Vagina (tissue), 2 donors: ENCODE results near the gene CCDC127.
"Not testable (repeated sequence)": the region's sequence is repeated elsewhere in the genome, so short reads cannot be mapped to it uniquely, and the experiment has no call there.

Experiments used
- CTCF ChIP-seq, 3 experiments: fragments of 450-650 bp in 2 of 3; fragments of 200-600 bp in 1 of 3; sonication (generic) in 1 of 3; IDR thresholded peaks; one replicate each; pipeline ENCODE4 v1.5.1; 2017 to 2019; ENCODE audit warnings: antibody characterized with exemption in 3 of 3, mild to moderate bottlenecking in 2 of 3, moderate library complexity in 2 of 3
- POLR2A ChIP-seq, 2 donors: fragments of 450-650 bp; IDR thresholded peaks; one replicate each; pipeline ENCODE4 v1.6.1; 2017; ENCODE audit warnings: antibody characterized with exemption in 2 of 2, mild to moderate bottlenecking in 2 of 2, moderate library complexity in 2 of 2
- POLR2AphosphoS5 ChIP-seq, 2 donors: sonication (generic); formaldehyde crosslinking; IDR thresholded peaks; one replicate each; pipeline ENCODE4 v1.9.0; 2017; ENCODE audit warnings: antibody characterized with exemption in 2 of 2, mild to moderate bottlenecking in 2 of 2, low read depth in 1 of 2; ENCODE audit not compliant: insufficient read depth in 1 of 2

DNA sequence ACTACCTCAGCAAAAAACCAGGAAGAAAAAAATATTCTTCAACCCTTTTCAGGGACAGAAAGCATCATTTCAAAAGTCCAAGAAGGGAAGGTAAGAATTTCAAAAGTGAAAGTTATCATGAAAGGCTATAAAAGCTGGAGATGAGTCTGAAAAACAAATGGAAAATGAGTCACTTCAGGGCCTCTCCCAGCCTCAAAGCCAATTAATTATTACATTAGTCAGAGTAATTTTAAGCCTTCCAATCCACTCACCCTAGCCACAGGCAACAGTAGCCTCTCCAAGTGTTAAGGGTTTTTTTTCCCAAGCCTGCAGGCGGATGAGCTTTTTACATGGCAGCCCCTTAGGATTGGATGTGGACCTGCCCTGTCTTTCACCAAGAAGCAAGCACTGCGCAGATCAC is 2.7 kb downstream of the CCDC127 start:
- TF ChIP-seq CTCF (IDR thresholded peaks at IDR 0.05); POLR2A (IDR thresholded peaks at IDR 0.05); POLR2AphosphoS5 (IDR thresholded peaks at IDR 0.05; ENCODE audit: insufficient read depth in 1 of 2, low read depth in 1 of 2): not testable (repeated sequence)
